ENCODE measurements around the gene CFL1.

The CFL1 gene

GRCh38 chr11:65885231-65885630 is 27.3 kb upstream of the CFL1 start:
- Histone ChIP-seq H3K9me3 (ENCODE audit: low read depth, low read length) (no peaks in the 10 kb centered on the region), H3K27ac (no peak overlapping the region), H3K9ac (ENCODE audit: insufficient read length) (no peak overlapping the region), H3K36me3 (ENCODE audit: insufficient read depth, low read length) (peaks cover 36% of the 10 kb centered on the region; the same call in 1 of the 2 replicates), H3K4me3 (no peak overlapping the region)
- no peak for TF ChIP-seq POLR2AphosphoS5 (IDR thresholded peaks at IDR 0.05; ENCODE audit: borderline replicate concordance, low read depth, low read length)
- no peak for DNase-seq (ENCODE audit: low read depth, low spot score)

- DNase-seq (ENCODE audit: low read depth, low spot score) = no peak
- Histone ChIP-seq H3K4me3 (no peak overlapping the region), H3K9me3 (ENCODE audit: low read depth, low read length) (no peaks in the 10 kb centered on the region), H3K9ac (ENCODE audit: insufficient read length) (no peak overlapping the region), H3K27ac (no peak overlapping the region), H3K36me3 (ENCODE audit: insufficient read depth, low read length) (peaks cover 36% of the 10 kb centered on the region; the same call in 1 of the 2 replicates)
- TF ChIP-seq POLR2AphosphoS5 (IDR thresholded peaks at IDR 0.05; ENCODE audit: borderline replicate concordance, low read depth, low read length) = no peak
- TF ChIP-seq FOXP2 (optimal IDR thresholded peaks at IDR 0.05; ENCODE audit: control extremely low read depth, extremely low read length, insufficient read depth) = no peak
- TF ChIP-seq EZH2 (IDR thresholded peaks at IDR 0.05) = no peak
These were observed 26.7 kb upstream of the CFL1 start for GRCh38 chr11:65884716-65885092.

DNA sequence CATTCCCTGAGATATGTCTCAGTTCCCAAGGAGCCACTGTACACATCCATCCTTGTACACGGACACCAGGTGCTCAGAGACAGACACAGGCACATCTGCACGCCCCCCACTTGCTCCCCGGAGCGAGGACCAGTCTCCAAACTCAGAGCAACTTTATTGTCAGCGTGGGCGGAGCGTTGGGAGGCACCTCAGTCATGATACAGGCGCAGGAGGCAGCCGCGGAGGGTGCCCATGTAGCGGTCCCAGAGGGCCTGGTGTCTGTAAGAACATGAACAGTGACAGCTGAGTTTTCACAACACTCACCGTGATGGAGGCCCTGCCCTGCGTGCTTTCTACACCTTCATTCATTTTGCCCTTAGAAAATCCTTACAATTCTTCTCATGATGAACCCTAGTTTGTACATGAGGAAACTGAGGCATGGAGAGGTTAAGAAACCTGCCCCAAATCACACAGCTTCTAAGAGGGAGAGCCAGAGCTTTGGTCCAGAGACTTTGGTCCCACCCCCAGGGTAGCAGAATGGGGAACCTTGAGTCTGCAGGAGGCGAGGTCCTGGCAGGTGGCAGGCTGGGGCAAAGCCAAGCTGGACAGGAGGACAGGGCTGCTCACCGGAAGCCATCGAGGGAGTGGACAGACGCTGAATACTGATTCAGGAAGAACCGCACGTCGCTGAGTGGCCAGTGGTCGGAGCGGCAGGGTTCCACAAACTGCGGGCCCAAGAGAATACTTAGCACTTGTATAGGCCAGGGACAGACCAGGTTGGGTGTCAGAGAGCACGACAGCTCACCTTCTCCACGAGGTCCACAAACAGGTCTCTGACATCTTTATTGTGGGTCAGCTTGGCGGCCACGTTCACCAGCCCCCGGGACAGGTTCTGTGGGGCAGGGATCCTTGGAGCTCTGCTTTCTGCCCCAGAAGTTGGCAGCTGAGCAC is 26.1 kb upstream of the CFL1 start:
- Histone ChIP-seq H3K27ac (no peak overlapping the region), H3K4me3 (no peak overlapping the region), H3K9ac (ENCODE audit: insufficient read length) (no peak overlapping the region), H3K36me3 (ENCODE audit: insufficient read depth, low read length) (peaks cover 36% of the 10 kb centered on the region; the same call in 1 of the 2 replicates), H3K9me3 (ENCODE audit: low read depth, low read length) (no peaks in the 10 kb centered on the region)
- TF ChIP-seq POLR2AphosphoS5 (IDR thresholded peaks at IDR 0.05; ENCODE audit: borderline replicate concordance, low read depth, low read length) (no peak), FOXP2 (optimal IDR thresholded peaks at IDR 0.05; ENCODE audit: control extremely low read depth, extremely low read length, insufficient read depth) (no peak), EZH2 (IDR thresholded peaks at IDR 0.05) (no peak)
- DNase-seq (ENCODE audit: low read depth, low spot score) = no peak

GRCh38 chr11:65883058-65883761 is 25.2 kb upstream of the CFL1 start:
- H3K27ac ChIP-seq = no peak overlapping the region
- no peak overlapping the region for H3K9ac ChIP-seq (ENCODE audit: insufficient read length)
- no peak overlapping the region for H3K4me3 ChIP-seq
- H3K36me3 ChIP-seq (ENCODE audit: insufficient read depth, low read length) = peaks cover 36% of the 10 kb centered on the region; the same call in 1 of the 2 replicates
- no peak for DNase-seq (ENCODE audit: low read depth, low spot score)
- H3K9me3 ChIP-seq (ENCODE audit: low read depth, low read length) = no peaks in the 10 kb centered on the region
- TF ChIP-seq POLR2AphosphoS5 (IDR thresholded peaks at IDR 0.05; ENCODE audit: borderline replicate concordance, low read depth, low read length) (no peak), FOXP2 (optimal IDR thresholded peaks at IDR 0.05; ENCODE audit: control extremely low read depth, extremely low read length, insufficient read depth) (no peak), EZH2 (IDR thresholded peaks at IDR 0.05) (no peak)

DNA sequence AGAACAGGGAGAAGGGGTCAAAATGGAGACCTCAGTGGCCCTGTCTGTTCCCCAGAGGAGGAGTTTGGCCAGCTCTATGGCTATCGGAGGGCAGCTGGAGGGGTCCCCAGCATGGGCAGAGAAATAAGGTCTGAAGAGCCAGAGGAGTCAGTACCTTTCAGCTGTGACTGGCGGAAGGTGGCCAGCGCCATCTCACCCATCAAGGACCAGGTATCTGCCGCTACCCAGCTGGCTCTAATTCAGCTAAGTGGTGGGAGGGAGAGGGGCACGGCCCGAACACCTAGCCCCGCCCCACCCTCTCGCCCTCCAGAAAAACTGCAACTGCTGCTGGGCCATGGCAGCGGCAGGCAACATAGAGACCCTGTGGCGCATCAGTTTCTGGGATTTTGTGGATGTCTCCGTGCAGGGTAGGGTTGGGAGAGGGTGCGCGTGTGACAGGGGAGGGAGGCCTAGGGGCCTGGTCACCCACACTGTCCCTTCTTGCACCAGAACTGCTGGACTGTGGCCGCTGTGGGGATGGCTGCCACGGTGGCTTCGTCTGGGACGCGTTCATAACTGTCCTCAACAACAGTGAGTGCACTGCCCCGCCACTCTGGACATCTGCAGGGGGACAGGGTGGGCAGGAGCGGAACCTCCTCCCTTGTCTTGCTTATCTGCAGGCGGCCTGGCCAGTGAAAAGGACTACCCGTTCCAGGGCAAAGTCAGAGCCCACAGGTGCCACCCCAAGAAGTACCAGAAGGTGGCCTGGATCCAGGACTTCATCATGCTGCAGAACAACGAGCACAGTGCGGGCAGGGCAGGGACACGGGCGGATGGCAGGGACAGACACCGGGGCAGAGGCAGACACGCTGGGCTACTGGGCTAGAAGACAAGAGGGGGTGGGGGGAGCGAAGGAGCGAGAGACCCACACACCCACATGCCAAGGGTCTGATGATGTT is 24.4 kb upstream of the CFL1 start:
- Histone ChIP-seq H3K27ac (no peak overlapping the region), H3K36me3 (ENCODE audit: insufficient read depth, low read length) (peaks cover 36% of the 10 kb centered on the region; the same call in 1 of the 2 replicates), H3K4me3 (no peak overlapping the region), H3K9me3 (ENCODE audit: low read depth, low read length) (no peaks in the 10 kb centered on the region), H3K9ac (ENCODE audit: insufficient read length) (no peak overlapping the region)
- no peak for DNase-seq (ENCODE audit: low read depth, low spot score)
- TF ChIP-seq POLR2AphosphoS5 (IDR thresholded peaks at IDR 0.05; ENCODE audit: borderline replicate concordance, low read depth, low read length) = no peak
- no peak for TF ChIP-seq FOXP2 (optimal IDR thresholded peaks at IDR 0.05; ENCODE audit: control extremely low read depth, extremely low read length, insufficient read depth)
- no peak for TF ChIP-seq EZH2 (IDR thresholded peaks at IDR 0.05)

- H3K27ac ChIP-seq = no peak overlapping the region
- H3K9ac ChIP-seq (ENCODE audit: insufficient read length) = no peak overlapping the region
- H3K36me3 ChIP-seq (ENCODE audit: insufficient read depth, low read length) = peaks cover 31% of the 10 kb centered on the region; the same call in 1 of the 2 replicates
- H3K4me3 ChIP-seq = no peak overlapping the region
- H3K9me3 ChIP-seq (ENCODE audit: low read depth, low read length) = no peaks in the 10 kb centered on the region
- DNase-seq (ENCODE audit: low read depth, low spot score) = no peak
- no peak for TF ChIP-seq FOXP2 (optimal IDR thresholded peaks at IDR 0.05; ENCODE audit: control extremely low read depth, extremely low read length, insufficient read depth)
- TF ChIP-seq POLR2AphosphoS5 (IDR thresholded peaks at IDR 0.05; ENCODE audit: borderline replicate concordance, low read depth, low read length) = no peak; the same call in 1 of the 2 replicates
- no peak for TF ChIP-seq EZH2 (IDR thresholded peaks at IDR 0.05)
These were observed 23.0 kb upstream of the CFL1 start for GRCh38 chr11:65880844-65881421.

DNA sequence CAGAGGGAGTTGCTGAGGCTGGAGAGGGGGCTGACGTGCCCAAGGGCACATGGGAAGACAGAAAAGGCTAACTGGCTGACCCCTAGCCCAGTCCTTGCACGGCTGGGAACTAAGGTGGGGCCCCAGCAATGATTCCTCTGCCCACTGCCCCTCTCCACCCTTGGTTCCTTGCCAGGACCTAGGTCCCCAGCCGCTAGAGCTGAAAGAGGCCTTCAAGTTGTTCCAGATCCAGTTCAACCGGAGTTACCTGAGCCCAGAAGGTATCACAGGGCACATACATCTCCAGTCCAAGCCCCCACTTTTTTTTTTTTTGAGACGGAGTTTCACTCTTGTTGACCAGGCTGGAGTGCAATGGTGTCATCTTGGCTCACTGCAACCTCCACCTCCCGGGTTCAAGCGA is 22.0 kb upstream of the CFL1 start:
- no peak for DNase-seq (ENCODE audit: low read depth, low spot score)
- no peak overlapping the region for H3K9ac ChIP-seq (ENCODE audit: insufficient read length)
- TF ChIP-seq FOXP2 (optimal IDR thresholded peaks at IDR 0.05; ENCODE audit: control extremely low read depth, extremely low read length, insufficient read depth) (no peak), POLR2AphosphoS5 (IDR thresholded peaks at IDR 0.05; ENCODE audit: borderline replicate concordance, low read depth, low read length) (no peak), EZH2 (IDR thresholded peaks at IDR 0.05) (no peak)

More for the DNA sequence above, 22.0 kb upstream of the CFL1 start:
- Histone ChIP-seq H3K4me3 (no peak overlapping the region), H3K27ac (no peak overlapping the region), H3K36me3 (ENCODE audit: insufficient read depth, low read length) (peaks cover 22% of the 10 kb centered on the region; the same call in 1 of the 2 replicates), H3K9me3 (ENCODE audit: low read depth, low read length) (no peaks in the 10 kb centered on the region)

Data from SK-N-MC (cell line).